Testis (tissue), 2 donors: Measurements from ENCODE around the gene ANO9.

Experiments
- CTCF ChIP-seq, 3 experiments: fragments of 450-650 bp in 2 of 3; fragments of 200-600 bp in 1 of 3; sonication (generic) in 1 of 3; IDR thresholded peaks; one replicate each; pipeline ENCODE4 v1.5.1; 2016 to 2019; ENCODE audit warnings: antibody characterized with exemption in 3 of 3, mild to moderate bottlenecking in 2 of 3, moderate library complexity in 1 of 3
- POLR2A ChIP-seq: fragments of 450-650 bp; IDR thresholded peaks from one replicate; pipeline ENCODE4 v1.6.1; 2017; ENCODE audit warnings: antibody characterized with exemption, mild to moderate bottlenecking, moderate library complexity

- no peak for TF ChIP-seq CTCF (IDR thresholded peaks at IDR 0.05)
- no peak for TF ChIP-seq POLR2A
These were observed 12.2 kb upstream of the ANO9 start for GRCh38 chr11:454043-454442.
